Stimulated activated naive CD8-positive, alpha-beta T cell treated with anti-CD3 and anti-CD28 coated beads, Interleukin-15, Interleukin-2, amounts not matched to agents 100 ng/mL and 50 ng/mL, for 24 hours (primary cell): ENCODE measurements around the gene MRPL33.

ENCODE experiments used
- H3K27ac Mint-ChIP-seq: one replicate; pipeline ENCODE4 v1.8.0; 2021; ENCODE audit warnings: mild to moderate bottlenecking, mixed read lengths
- H3K27me3 Mint-ChIP-seq: one replicate; pipeline ENCODE4 v1.8.0; 2021; ENCODE audit warnings: mixed read lengths
- H3K36me3 Mint-ChIP-seq: one replicate; pipeline ENCODE4 v1.8.0; 2021; ENCODE audit warnings: low read depth, mixed read lengths
- H3K4me1 Mint-ChIP-seq: one replicate; pipeline ENCODE4 v1.8.0; 2021; ENCODE audit warnings: low read depth, mixed read lengths
- H3K4me3 Mint-ChIP-seq: one replicate; pipeline ENCODE4 v1.8.0; 2021; ENCODE audit warnings: mild to moderate bottlenecking, mixed read lengths
- H3K9me3 Mint-ChIP-seq: one replicate; pipeline ENCODE4 v1.8.0; 2021; ENCODE audit warnings: mixed read lengths

Gene MRPL33

GRCh38 chr2:27805180-27805579 lies 33.7 kb downstream of the MRPL33 start:
- H3K4me3 Mint-ChIP-seq = no peak overlapping the region
- no peaks in the 10 kb centered on the region for H3K9me3 Mint-ChIP-seq
- H3K4me1 Mint-ChIP-seq = no peaks in the 10 kb centered on the region
- no peaks in the 10 kb centered on the region for H3K27me3 Mint-ChIP-seq
- no peaks in the 10 kb centered on the region for H3K36me3 Mint-ChIP-seq
- H3K27ac Mint-ChIP-seq = no peak overlapping the region

GRCh38 chr2:27806311-27807059 lies 35.0 kb downstream of the MRPL33 start:
- no peaks in the 10 kb centered on the region for H3K4me1 Mint-ChIP-seq
- no peaks in the 10 kb centered on the region for H3K27me3 Mint-ChIP-seq
- H3K36me3 Mint-ChIP-seq = no peaks in the 10 kb centered on the region
- no peak overlapping the region for H3K27ac Mint-ChIP-seq
- no peaks in the 10 kb centered on the region for H3K9me3 Mint-ChIP-seq
- H3K4me3 Mint-ChIP-seq = no peak overlapping the region

GRCh38 chr2:27807476-27807875 lies 36.0 kb downstream of the MRPL33 start:
- H3K4me3 Mint-ChIP-seq = no peak overlapping the region
- no peaks in the 10 kb centered on the region for H3K36me3 Mint-ChIP-seq
- H3K9me3 Mint-ChIP-seq = no peaks in the 10 kb centered on the region
- no peak overlapping the region for H3K27ac Mint-ChIP-seq
- H3K4me1 Mint-ChIP-seq = no peaks in the 10 kb centered on the region
- no peaks in the 10 kb centered on the region for H3K27me3 Mint-ChIP-seq

- Mint-ChIP-seq H3K4me1 (no peaks in the 10 kb centered on the region), H3K4me3 (no peak overlapping the region), H3K9me3 (no peaks in the 10 kb centered on the region), H3K27me3 (no peaks in the 10 kb centered on the region), H3K27ac (no peak overlapping the region), H3K36me3 (no peaks in the 10 kb centered on the region)
Observed at GRCh38 chr2:27808418-27808817, 36.9 kb downstream of the MRPL33 start.

- H3K36me3 Mint-ChIP-seq = no peaks in the 10 kb centered on the region
- H3K27ac Mint-ChIP-seq = no peak overlapping the region
- H3K4me3 Mint-ChIP-seq = no peak overlapping the region
- no peaks in the 10 kb centered on the region for H3K4me1 Mint-ChIP-seq
- H3K9me3 Mint-ChIP-seq = no peaks in the 10 kb centered on the region
- H3K27me3 Mint-ChIP-seq = no peaks in the 10 kb centered on the region
Observed at GRCh38 chr2:27808984-27809383, 37.5 kb downstream of the MRPL33 start.

GRCh38 chr2:27809761-27810241 lies 38.3 kb downstream of the MRPL33 start:
- H3K27me3 Mint-ChIP-seq = no peaks in the 10 kb centered on the region
- no peaks in the 10 kb centered on the region for H3K36me3 Mint-ChIP-seq
- H3K27ac Mint-ChIP-seq = no peak overlapping the region
- no peak overlapping the region for H3K4me3 Mint-ChIP-seq
- H3K4me1 Mint-ChIP-seq = no peaks in the 10 kb centered on the region
- no peaks in the 10 kb centered on the region for H3K9me3 Mint-ChIP-seq

GRCh38 chr2:27810455-27810854 lies 38.9 kb downstream of the MRPL33 start:
- Mint-ChIP-seq H3K4me3 (no peak overlapping the region), H3K36me3 (no peaks in the 10 kb centered on the region), H3K27ac (no peak overlapping the region), H3K9me3 (no peaks in the 10 kb centered on the region), H3K27me3 (no peaks in the 10 kb centered on the region), H3K4me1 (no peaks in the 10 kb centered on the region)

GRCh38 chr2:27811768-27812167 lies 40.2 kb downstream of the MRPL33 start:
- Mint-ChIP-seq H3K27me3 (no peaks in the 10 kb centered on the region), H3K36me3 (no peaks in the 10 kb centered on the region), H3K27ac (no peak overlapping the region), H3K4me1 (no peaks in the 10 kb centered on the region), H3K9me3 (no peaks in the 10 kb centered on the region), H3K4me3 (no peak overlapping the region)

GRCh38 chr2:27814758-27815157 lies 43.2 kb downstream of the MRPL33 start:
- no peaks in the 10 kb centered on the region for H3K9me3 Mint-ChIP-seq
- H3K27ac Mint-ChIP-seq = no peak overlapping the region
- no peaks in the 10 kb centered on the region for H3K36me3 Mint-ChIP-seq
- H3K4me3 Mint-ChIP-seq = no peak overlapping the region
- no peaks in the 10 kb centered on the region for H3K4me1 Mint-ChIP-seq
- no peaks in the 10 kb centered on the region for H3K27me3 Mint-ChIP-seq

GRCh38 chr2:27815860-27816438 lies 44.4 kb downstream of the MRPL33 start:
- Mint-ChIP-seq H3K27me3 (no peaks in the 10 kb centered on the region), H3K36me3 (no peaks in the 10 kb centered on the region), H3K27ac (no peak overlapping the region), H3K4me3 (no peak overlapping the region), H3K4me1 (no peaks in the 10 kb centered on the region), H3K9me3 (no peaks in the 10 kb centered on the region)

GRCh38 chr2:27822049-27822448 lies 50.5 kb downstream of the MRPL33 start:
- Mint-ChIP-seq H3K36me3 (peaks cover 10% of the 10 kb centered on the region), H3K27me3 (no peaks in the 10 kb centered on the region), H3K4me3 (no peak overlapping the region), H3K4me1 (no peaks in the 10 kb centered on the region), H3K27ac (no peak overlapping the region), H3K9me3 (peaks cover 10% of the 10 kb centered on the region)

GRCh38 chr2:27823135-27823534 lies 51.6 kb downstream of the MRPL33 start:
- Mint-ChIP-seq H3K9me3 (peaks cover 10% of the 10 kb centered on the region), H3K27me3 (no peaks in the 10 kb centered on the region), H3K36me3 (peaks cover 10% of the 10 kb centered on the region), H3K27ac (no peak overlapping the region), H3K4me3 (no peak overlapping the region), H3K4me1 (no peaks in the 10 kb centered on the region)

GRCh38 chr2:27823569-27823968 lies 52.0 kb downstream of the MRPL33 start:
- Mint-ChIP-seq H3K27me3 (no peaks in the 10 kb centered on the region), H3K4me3 (no peak overlapping the region), H3K27ac (no peak overlapping the region)

GRCh38 chr2:27824401-27824800 lies 52.9 kb downstream of the MRPL33 start:
- Mint-ChIP-seq H3K4me3 (no peak overlapping the region), H3K27me3 (no peaks in the 10 kb centered on the region), H3K9me3 (peaks cover 10% of the 10 kb centered on the region), H3K27ac (no peak overlapping the region), H3K4me1 (no peaks in the 10 kb centered on the region), H3K36me3 (peaks cover 10% of the 10 kb centered on the region)

More at GRCh38 chr2:27823569-27823968, 52.0 kb downstream of the MRPL33 start:
- Mint-ChIP-seq H3K9me3 (peaks cover 10% of the 10 kb centered on the region), H3K36me3 (peaks cover 10% of the 10 kb centered on the region), H3K4me1 (no peaks in the 10 kb centered on the region)

GRCh38 chr2:27828305-27828704 lies 56.8 kb downstream of the MRPL33 start:
- Mint-ChIP-seq H3K4me3 (no peak overlapping the region), H3K4me1 (no peaks in the 10 kb centered on the region), H3K36me3 (peaks cover 19% of the 10 kb centered on the region), H3K27me3 (no peaks in the 10 kb centered on the region), H3K9me3 (peaks cover 10% of the 10 kb centered on the region), H3K27ac (no peak overlapping the region)
